H9 (cell line): ENCODE measurements around the gene NLRP9. TPM values are rescaled to one million over a fixed set of nuclear protein-coding genes. Genes with fewer than 3 reads are reported as not detected.

ENCODE experiments used
- DNase-seq: peaks from one replicate; pipeline ENCODE4 v3.0.0-alpha.2; 2017
- H2AFZ ChIP-seq: one replicate; pipeline ENCODE4 v1.6.1; 2013; ENCODE audit warnings: mild to moderate bottlenecking, low read length, control low read depth, moderate library complexity
- H2AK5ac ChIP-seq: 2 replicates; pipeline ENCODE4 v1.6.1; 2013; ENCODE audit warnings: low read length, control low read depth, mixed read lengths; ENCODE audit not compliant: insufficient read length
- H2BK120ac ChIP-seq: one replicate; pipeline ENCODE4 v1.6.1; 2013; ENCODE audit warnings: low read depth, mild to moderate bottlenecking, low read length, control low read depth, inconsistent platforms; ENCODE audit not compliant: poor library complexity, severe bottlenecking
- H2BK12ac ChIP-seq: 2 replicates; pipeline ENCODE4 v1.6.1; 2013; ENCODE audit warnings: low read length, control low read depth, mixed read lengths, low read depth; ENCODE audit not compliant: insufficient read length
- H2BK15ac ChIP-seq: 2 replicates; pipeline ENCODE4 v1.6.1; 2013; ENCODE audit warnings: low read depth, low read length, control low read depth
- H2BK20ac ChIP-seq: one replicate; pipeline ENCODE4 v1.6.1; 2013; ENCODE audit warnings: low read depth, mild to moderate bottlenecking, low read length, control low read depth, inconsistent platforms; ENCODE audit not compliant: poor library complexity, severe bottlenecking
- H2BK5ac ChIP-seq: 2 replicates; pipeline ENCODE4 v1.6.1; 2013; ENCODE audit warnings: low read length, control low read depth, mixed read lengths; ENCODE audit not compliant: insufficient read length
- H3K14ac ChIP-seq: 2 replicates; pipeline ENCODE4 v1.6.1; 2013; ENCODE audit warnings: low read length, control low read depth; ENCODE audit not compliant: insufficient read depth
- H3K18ac ChIP-seq: 2 replicates; pipeline ENCODE4 v1.6.1; 2013; ENCODE audit warnings: low read depth, mild to moderate bottlenecking, mixed read lengths, low read length, control low read depth; ENCODE audit not compliant: insufficient read length
- H3K23ac ChIP-seq: 2 replicates; pipeline ENCODE4 v1.6.1; 2013; ENCODE audit warnings: low read length, control low read depth, mixed read lengths, low read depth; ENCODE audit not compliant: insufficient read length
- H3K23me2 ChIP-seq: 2 replicates; pipeline ENCODE4 v1.6.1; 2013; ENCODE audit warnings: low read depth, mild to moderate bottlenecking, mixed read lengths, low read length, control low read depth; ENCODE audit not compliant: insufficient read length, poor library complexity, severe bottlenecking
- H3K27ac ChIP-seq: 2 replicates; pipeline ENCODE4 v1.5.1; 2013; ENCODE audit warnings: low read length, control low read depth, mixed read lengths, low read depth; ENCODE audit not compliant: insufficient read length
- H3K27me3 ChIP-seq: 2 replicates; pipeline ENCODE4 v1.6.1; 2013; ENCODE audit warnings: low read length, control low read depth, inconsistent platforms; ENCODE audit not compliant: insufficient read depth
- H3K4ac ChIP-seq: 2 replicates; pipeline ENCODE4 v1.6.1; 2013; ENCODE audit warnings: low read depth, mild to moderate bottlenecking, control low read depth, inconsistent platforms, low read length, moderate library complexity
- H3K4me1 ChIP-seq: 2 replicates; pipeline ENCODE4 v1.6.1; 2013; ENCODE audit warnings: low read length, control low read depth, inconsistent platforms; ENCODE audit not compliant: insufficient read depth
- H3K4me2 ChIP-seq: 2 replicates; pipeline ENCODE4 v1.6.1; 2013; ENCODE audit warnings: low read length, control low read depth, mixed read lengths; ENCODE audit not compliant: insufficient read length, insufficient read depth
- H3K56ac ChIP-seq: 2 replicates; pipeline ENCODE4 v1.6.1; 2013; ENCODE audit warnings: low read depth, mild to moderate bottlenecking, mixed read lengths, low read length, control low read depth; ENCODE audit not compliant: insufficient read length
- H3K79me1 ChIP-seq: 2 replicates; pipeline ENCODE4 v1.6.1; 2013; ENCODE audit warnings: low read depth, mild to moderate bottlenecking, moderate library complexity, low read length, control low read depth, inconsistent platforms; ENCODE audit not compliant: insufficient read depth, poor library complexity, severe bottlenecking
- H3K79me2 ChIP-seq: 2 replicates; pipeline ENCODE4 v1.6.1; 2013; ENCODE audit warnings: low read length, control low read depth, inconsistent platforms; ENCODE audit not compliant: insufficient read depth
- H3K9ac ChIP-seq: 2 replicates; pipeline ENCODE4 v1.6.1; 2013; ENCODE audit warnings: low read length, control low read depth, mixed read lengths; ENCODE audit not compliant: insufficient read length; ENCODE audit errors: extremely low read depth
- H3K9me3 ChIP-seq: one replicate; pipeline ENCODE4 v1.6.1; 2013; ENCODE audit warnings: low read depth, low read length, inconsistent platforms; ENCODE audit not compliant: control insufficient read depth
- H3T11ph ChIP-seq: one replicate; pipeline ENCODE4 v1.6.1; 2013; ENCODE audit warnings: mild to moderate bottlenecking, low read length, control low read depth, inconsistent platforms
- H4K20me1 ChIP-seq: one replicate; pipeline ENCODE4 v1.6.1; 2013; ENCODE audit not compliant: control insufficient read depth, insufficient read length, insufficient read depth
- H4K5ac ChIP-seq: 2 replicates; pipeline ENCODE4 v1.6.1; 2013; ENCODE audit warnings: low read depth, mild to moderate bottlenecking, mixed read lengths, low read length, control low read depth; ENCODE audit not compliant: insufficient read length
- H4K8ac ChIP-seq: replicated peaks from 2 replicates; pipeline ENCODE4 v1.6.1; 2013; ENCODE audit warnings: low read length, control low read depth, mixed read lengths, low read depth; ENCODE audit not compliant: insufficient read length
- H4K91ac ChIP-seq: 2 replicates; pipeline ENCODE4 v1.6.1; 2013; ENCODE audit warnings: low read depth, mild to moderate bottlenecking, moderate library complexity, mixed read lengths, low read length, control low read depth; ENCODE audit not compliant: insufficient read length
- H3K27ac Mint-ChIP-seq, 3 experiments: 2 replicates in 2 of 3; 3 replicates in 1 of 3; pipeline ENCODE4 v1.8.0; 2020 to 2021; ENCODE audit warnings: mixed read lengths in 3 of 3, mild to moderate bottlenecking in 1 of 3, moderate library complexity in 1 of 3
- H3K27me3 Mint-ChIP-seq: 2 replicates; pipeline ENCODE4 v1.8.0; 2021; ENCODE audit warnings: low read depth, mild to moderate bottlenecking, moderate library complexity, mixed read lengths
- H3K36me3 Mint-ChIP-seq, 3 experiments: 2 replicates in 2 of 3; 3 replicates in 1 of 3; pipeline ENCODE4 v1.8.0; 2020 to 2021; ENCODE audit warnings: low read depth in 3 of 3, mixed read lengths in 3 of 3; ENCODE audit not compliant: insufficient read depth in 1 of 3
- H3K4me1 Mint-ChIP-seq, 2 experiments: 2 replicates each; pipeline ENCODE4 v1.8.0; 2020; ENCODE audit warnings: mixed read lengths in 2 of 2
- H3K4me3 Mint-ChIP-seq, 2 experiments: 2 replicates in 1 of 2; 3 replicates in 1 of 2; pipeline ENCODE4 v1.8.0; 2020 to 2021; ENCODE audit warnings: mild to moderate bottlenecking in 2 of 2, mixed read lengths in 2 of 2, moderate library complexity in 1 of 2
- H3K9me3 Mint-ChIP-seq, 2 experiments: 2 replicates in 1 of 2; 3 replicates in 1 of 2; pipeline ENCODE4 v1.8.0; 2020; ENCODE audit warnings: mild to moderate bottlenecking in 2 of 2, mixed read lengths in 2 of 2, moderate library complexity in 1 of 2
- CTCF ChIP-seq: fragments of 200-600 bp; sonication (generic); conservative IDR thresholded peaks from 3 replicates; pipeline ENCODE4 v1.8.0; 2021; ENCODE audit warnings: antibody characterized with exemption, mild to moderate bottlenecking
- WGBS: extraction: QIAGEN DNeasy Blood & Tissue Kit; methylation state at CpG from one replicate; pipeline ENCODE4 v1.1.7; 2013; ENCODE audit warnings: missing lambda C conversion rate, low lambda C conversion rate, mixed read lengths; ENCODE audit not compliant: insufficient read length; ENCODE audit errors: extremely low coverage; 5-methylcytosine and 5-hydroxymethylcytosine counted together
- total RNA-seq: library from RNA; stranded (reverse); gene quantifications from 2 replicates; pipeline ENCODE4 v1.2.1, GENCODE V29; 2021

The NLRP9 gene
- total RNA-seq, 1 experiment from 2014 or later = not detected

GRCh38 chr19:55681131-55682092 is 56.8 kb downstream of the NLRP9 start:
- H3K56ac ChIP-seq = no peak overlapping the region
- H3T11ph ChIP-seq = no peak overlapping the region
- H4K5ac ChIP-seq = no peak overlapping the region
- H3K9ac ChIP-seq = no peak overlapping the region
- no peak overlapping the region for H2BK120ac ChIP-seq
- H3K4ac ChIP-seq = no peak overlapping the region
- H2AFZ ChIP-seq = no peak overlapping the region
- H3K4me3 Mint-ChIP-seq = no peak overlapping the region
- H2BK12ac ChIP-seq = no peak overlapping the region
- H3K27ac ChIP-seq = no peak overlapping the region
- TF ChIP-seq CTCF = no peak
- H2BK20ac ChIP-seq = no peak overlapping the region
- peaks cover 26 to 65% (median 58%) of the 10 kb centered on the region in 3 experiments for H3K36me3 Mint-ChIP-seq
- no peaks in the 10 kb centered on the region for H4K20me1 ChIP-seq
- H2AK5ac ChIP-seq = no peak overlapping the region
- no peaks in the 10 kb centered on the region; a peak in 1 of 5 replicates for H3K9me3 Mint-ChIP-seq
- H3K27ac Mint-ChIP-seq = no peak overlapping the region
- no peak overlapping the region for H2BK15ac ChIP-seq
- no peak overlapping the region for H3K14ac ChIP-seq
- no peak overlapping the region for H4K8ac ChIP-seq
- H3K9me3 ChIP-seq = no peaks in the 10 kb centered on the region
- H3K27me3 Mint-ChIP-seq = no peaks in the 10 kb centered on the region
- H3K4me1 ChIP-seq = no peaks in the 10 kb centered on the region
- H3K4me2 ChIP-seq = no peak overlapping the region
- H3K4me1 Mint-ChIP-seq = peaks cover 4 to 7% of the 10 kb centered on the region in 2 experiments
- no peak overlapping the region for H4K91ac ChIP-seq
- H3K23ac ChIP-seq = no peak overlapping the region
- DNase-seq = no peak
- H3K79me1 ChIP-seq = peaks cover 11% of the 10 kb centered on the region
- peaks cover 9% of the 10 kb centered on the region; the same call in 1 of the 2 replicates for H3K79me2 ChIP-seq
- H3K23me2 ChIP-seq = no peaks in the 10 kb centered on the region
- no peaks in the 10 kb centered on the region for H3K27me3 ChIP-seq
- WGBS = no CpG with 5 or more reads among the region's 9 CpGs
- no peak overlapping the region for H2BK5ac ChIP-seq
- H3K18ac ChIP-seq = no peak overlapping the region
